ENCODE data around the gene DAAM1. TPM values are rescaled to one million over a fixed set of nuclear protein-coding genes. Genes with fewer than 3 reads are reported as not detected.

The DAAM1 gene
- total RNA-seq, 1 experiment from 2014 or later, result 35.3 TPM

DNA sequence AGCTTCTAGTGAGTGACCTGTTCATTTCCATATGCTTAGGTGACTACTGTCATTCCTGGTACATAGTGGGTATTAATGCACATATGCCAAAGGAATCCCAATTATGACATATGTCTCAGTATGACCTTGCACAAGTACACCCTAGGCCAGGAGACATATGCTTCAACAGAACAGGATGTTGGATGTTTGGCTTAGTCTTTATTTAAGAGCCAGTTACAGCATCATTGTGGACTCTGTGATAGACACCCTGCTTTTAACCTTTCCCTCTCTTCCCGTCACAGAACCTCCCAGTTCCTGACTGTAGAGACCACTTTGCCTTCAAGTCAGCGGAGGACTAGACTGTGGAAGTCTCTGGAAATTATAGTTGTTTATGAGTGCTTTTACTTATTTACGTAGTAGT lies 72.9 kb downstream of the DAAM1 start:
- TF ChIP-seq, protein P1, sequence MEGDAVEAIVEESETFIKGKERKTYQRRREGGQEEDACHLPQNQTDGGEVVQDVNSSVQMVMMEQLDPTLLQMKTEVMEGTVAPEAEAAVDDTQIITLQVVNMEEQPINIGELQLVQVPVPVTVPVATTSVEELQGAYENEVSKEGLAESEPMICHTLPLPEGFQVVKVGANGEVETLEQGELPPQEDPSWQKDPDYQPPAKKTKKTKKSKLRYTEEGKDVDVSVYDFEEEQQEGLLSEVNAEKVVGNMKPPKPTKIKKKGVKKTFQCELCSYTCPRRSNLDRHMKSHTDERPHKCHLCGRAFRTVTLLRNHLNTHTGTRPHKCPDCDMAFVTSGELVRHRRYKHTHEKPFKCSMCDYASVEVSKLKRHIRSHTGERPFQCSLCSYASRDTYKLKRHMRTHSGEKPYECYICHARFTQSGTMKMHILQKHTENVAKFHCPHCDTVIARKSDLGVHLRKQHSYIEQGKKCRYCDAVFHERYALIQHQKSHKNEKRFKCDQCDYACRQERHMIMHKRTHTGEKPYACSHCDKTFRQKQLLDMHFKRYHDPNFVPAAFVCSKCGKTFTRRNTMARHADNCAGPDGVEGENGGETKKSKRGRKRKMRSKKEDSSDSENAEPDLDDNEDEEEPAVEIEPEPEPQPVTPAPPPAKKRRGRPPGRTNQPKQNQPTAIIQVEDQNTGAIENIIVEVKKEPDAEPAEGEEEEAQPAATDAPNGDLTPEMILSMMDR (IDR thresholded peaks at IDR 0.05; ENCODE audit: insufficient read depth in 1 of 2, low read depth in 1 of 2, low read length in 1 of 2, severe bottlenecking in 1 of 2, unreplicated experiment in 1 of 2), result no peak
- ChIA-PET CTCF (no interaction called here), POLR2A (no interaction called here)
- DNase-seq, result no peak
- Histone ChIP-seq H3K9me3 (no peaks in the 10 kb centered on the region), H3K27me3 (replicated peaks; ENCODE audit: control insufficient read depth, insufficient read depth, low read length) (no peaks in the 10 kb centered on the region), H3K4me3 (ENCODE audit: low read depth, low read length) (no peak overlapping the region), H3K4me1 (no peaks in the 10 kb centered on the region), H3K36me3 (ENCODE audit: control insufficient read depth, insufficient read depth, low read length) (no peaks in the 10 kb centered on the region)
- no peaks in the 10 kb centered on the region for H3K27me3 Mint-ChIP-seq (ENCODE audit: insufficient read depth, unreplicated experiment)
- H3K9me3 Mint-ChIP-seq (ENCODE audit: unreplicated experiment), result no peaks in the 10 kb centered on the region
- no peak overlapping the region for H3K27ac Mint-ChIP-seq (ENCODE audit: unreplicated experiment)
- H3K4me1 Mint-ChIP-seq (ENCODE audit: low read depth, unreplicated experiment), result peaks cover 8% of the 10 kb centered on the region
- intact Hi-C loops (cut with micrococcal nuclease; ENCODE audit: unreplicated experiment), result loop anchor here (10.0 kb wide), 1 partner anchor 183 kb away; no protein-coding TSS in a partner anchor
- no peak overlapping the region for H3K4me3 Mint-ChIP-seq (ENCODE audit: unreplicated experiment)
- H3K36me3 Mint-ChIP-seq (ENCODE audit: insufficient read depth, unreplicated experiment), result peaks cover 6% of the 10 kb centered on the region
- BruUV-seq (replicated peaks), result no TSS peak

DNA sequence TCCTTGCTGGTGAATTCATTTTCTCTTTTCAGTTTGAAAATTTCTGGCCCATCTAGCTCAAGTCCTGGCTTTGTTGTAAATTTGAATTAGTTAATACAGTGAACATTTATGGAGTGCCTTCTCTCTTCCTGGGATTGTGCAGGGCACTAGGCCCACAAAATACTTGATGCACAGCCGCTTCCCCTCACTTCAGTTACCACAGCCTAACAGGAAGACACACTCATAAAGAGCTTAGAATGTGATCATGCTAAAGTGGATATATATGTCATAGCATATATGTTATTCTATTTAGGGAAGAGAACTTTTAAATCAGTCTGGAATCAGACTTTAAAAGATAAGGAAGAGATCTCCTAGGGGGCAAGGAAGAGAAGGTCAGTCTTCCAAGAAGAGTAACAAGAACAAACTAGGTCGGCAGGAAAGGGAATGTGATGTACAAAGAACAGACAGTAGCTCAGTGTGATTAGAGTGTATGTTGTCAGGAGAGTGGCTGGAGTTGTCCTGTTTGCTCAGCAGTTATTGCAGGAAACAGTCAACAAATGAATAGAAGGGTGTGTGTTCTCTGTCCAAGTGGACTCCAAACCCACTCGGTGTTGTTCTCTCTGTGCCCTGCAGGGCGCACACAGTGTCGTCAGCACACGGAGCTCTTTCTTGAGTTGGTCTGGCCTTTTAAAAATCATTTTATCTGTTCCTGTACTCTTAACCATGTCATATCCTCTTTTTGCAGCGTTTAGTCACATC lies 74.4 kb downstream of the DAAM1 start:
- POLR2A ChIA-PET, result no interaction called here
- Mint-ChIP-seq H3K4me1 (ENCODE audit: low read depth, unreplicated experiment) (peaks cover 8% of the 10 kb centered on the region), H3K9me3 (ENCODE audit: unreplicated experiment) (no peaks in the 10 kb centered on the region), H3K27me3 (ENCODE audit: insufficient read depth, unreplicated experiment) (no peaks in the 10 kb centered on the region), H3K27ac (ENCODE audit: unreplicated experiment) (no peak overlapping the region), H3K36me3 (ENCODE audit: insufficient read depth, unreplicated experiment) (peaks cover 6% of the 10 kb centered on the region), H3K4me3 (ENCODE audit: unreplicated experiment) (no peak overlapping the region)
- Histone ChIP-seq H3K36me3 (ENCODE audit: control insufficient read depth, insufficient read depth, low read length) (no peaks in the 10 kb centered on the region), H3K27me3 (replicated peaks; ENCODE audit: control insufficient read depth, insufficient read depth, low read length) (no peaks in the 10 kb centered on the region), H3K9me3 (no peaks in the 10 kb centered on the region), H3K4me1 (no peaks in the 10 kb centered on the region), H3K4me3 (ENCODE audit: low read depth, low read length) (no peak overlapping the region)
- DNase-seq, result peak; percentile 43 to 49
- no TSS peak for BruUV-seq (replicated peaks)
- CTCF ChIA-PET, result interaction anchor here (0.6 to 1.1 kb wide), 4 partner anchors 16 to 74 kb away, joined by 3 to 6 read pairs (median 3); partner anchors contain the start of gene DAAM1
- intact Hi-C loops (cut with micrococcal nuclease; ENCODE audit: unreplicated experiment), result loop anchor here (10.0 kb wide), 1 partner anchor 182 kb away; no protein-coding TSS in a partner anchor
- TF ChIP-seq, protein P1 (IDR thresholded peaks at IDR 0.05; ENCODE audit: insufficient read depth in 1 of 2, low read depth in 1 of 2, low read length in 1 of 2, severe bottlenecking in 1 of 2, unreplicated experiment in 1 of 2), result peak; percentile 34 to 55

DNA sequence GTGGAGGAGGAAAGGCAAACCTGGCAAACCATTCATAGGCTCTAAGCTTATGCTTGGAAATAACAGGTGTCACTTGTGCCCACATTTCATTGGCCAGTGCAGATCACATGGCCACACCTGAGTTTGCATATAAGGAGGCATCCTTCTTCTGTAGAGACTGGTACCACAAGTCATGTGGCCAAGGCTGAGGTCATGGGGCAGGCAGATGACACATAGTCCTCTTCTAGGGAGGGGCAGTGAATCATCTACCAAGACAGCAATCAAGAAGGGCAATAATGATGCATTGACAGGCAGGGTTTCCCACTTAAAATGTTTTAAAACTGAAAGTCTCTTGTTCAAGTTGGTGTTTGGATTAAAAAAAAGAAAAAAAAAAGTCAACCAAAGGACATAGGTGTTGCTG lies 77.3 kb downstream of the DAAM1 start:
- Mint-ChIP-seq H3K9me3 (ENCODE audit: unreplicated experiment) (no peaks in the 10 kb centered on the region), H3K4me1 (ENCODE audit: low read depth, unreplicated experiment) (peaks cover 8% of the 10 kb centered on the region), H3K27ac (ENCODE audit: unreplicated experiment) (no peak overlapping the region), H3K36me3 (ENCODE audit: insufficient read depth, unreplicated experiment) (peaks cover 11% of the 10 kb centered on the region), H3K4me3 (ENCODE audit: unreplicated experiment) (no peak overlapping the region), H3K27me3 (ENCODE audit: insufficient read depth, unreplicated experiment) (no peaks in the 10 kb centered on the region)
- CTCF ChIA-PET, result no interaction called here
- Histone ChIP-seq H3K4me3 (ENCODE audit: low read depth, low read length) (no peak overlapping the region), H3K9me3 (no peaks in the 10 kb centered on the region), H3K36me3 (ENCODE audit: control insufficient read depth, insufficient read depth, low read length) (no peaks in the 10 kb centered on the region), H3K27me3 (replicated peaks; ENCODE audit: control insufficient read depth, insufficient read depth, low read length) (no peaks in the 10 kb centered on the region), H3K4me1 (no peaks in the 10 kb centered on the region)
- BruUV-seq (replicated peaks), result no TSS peak
- TF ChIP-seq, protein P1 (IDR thresholded peaks at IDR 0.05; ENCODE audit: insufficient read depth in 1 of 2, low read depth in 1 of 2, low read length in 1 of 2, severe bottlenecking in 1 of 2, unreplicated experiment in 1 of 2), result no peak
- POLR2A ChIA-PET, result no interaction called here
- DNase-seq, result no peak
- intact Hi-C loops (cut with micrococcal nuclease; ENCODE audit: unreplicated experiment), result loop anchor here (10.0 kb wide), 1 partner anchor 179 kb away; no protein-coding TSS in a partner anchor
